Measurements from ENCODE around the gene SLC35E4.

The SLC35E4 gene

GRCh38 chr22:30596886-30597285, 38.7 kb upstream of the SLC35E4 start:
- DNase-seq (ENCODE audit: low read depth): no peak
- no peak overlapping the region for H3K4me3 ChIP-seq (ENCODE audit: low read length)
- no peak for TF ChIP-seq CTCF (IDR thresholded peaks at IDR 0.05; ENCODE audit: insufficient read depth, low read depth, low read length, missing control alignments)

GRCh38 chr22:30598986-30599385, 36.6 kb upstream of the SLC35E4 start:
- no peak for DNase-seq (ENCODE audit: low read depth)
- no peak for TF ChIP-seq CTCF (IDR thresholded peaks at IDR 0.05; ENCODE audit: insufficient read depth, low read depth, low read length, missing control alignments)
- H3K4me3 ChIP-seq (ENCODE audit: low read length): no peak overlapping the region

- TF ChIP-seq CTCF (IDR thresholded peaks at IDR 0.05; ENCODE audit: insufficient read depth, low read depth, low read length, missing control alignments): no peak
- no peak for DNase-seq (ENCODE audit: low read depth)
- H3K4me3 ChIP-seq (ENCODE audit: low read length): no peak overlapping the region
Observed at GRCh38 chr22:30600921-30601320, 34.7 kb upstream of the SLC35E4 start.

GRCh38 chr22:30601464-30601863, 34.1 kb upstream of the SLC35E4 start:
- no peak overlapping the region for H3K4me3 ChIP-seq (ENCODE audit: low read length)
- DNase-seq (ENCODE audit: low read depth): no peak
- TF ChIP-seq CTCF (IDR thresholded peaks at IDR 0.05; ENCODE audit: insufficient read depth, low read depth, low read length, missing control alignments): no peak

- no peak overlapping the region for H3K4me3 ChIP-seq (ENCODE audit: low read length)
- peak; percentile 54 for DNase-seq (ENCODE audit: low read depth)
- TF ChIP-seq CTCF (IDR thresholded peaks at IDR 0.05; ENCODE audit: insufficient read depth, low read depth, low read length, missing control alignments): peak; percentile 48
Observed at GRCh38 chr22:30602049-30602448, 33.5 kb upstream of the SLC35E4 start.

GRCh38 chr22:30603801-30604200, 31.8 kb upstream of the SLC35E4 start:
- no peak for TF ChIP-seq CTCF (IDR thresholded peaks at IDR 0.05; ENCODE audit: insufficient read depth, low read depth, low read length, missing control alignments)
- no peak for DNase-seq (ENCODE audit: low read depth)
- H3K4me3 ChIP-seq (ENCODE audit: low read length): no peak overlapping the region

- TF ChIP-seq CTCF (IDR thresholded peaks at IDR 0.05; ENCODE audit: insufficient read depth, low read depth, low read length, missing control alignments): no peak
- DNase-seq (ENCODE audit: low read depth): no peak
- no peak overlapping the region for H3K4me3 ChIP-seq (ENCODE audit: low read length)
Observed at GRCh38 chr22:30604723-30605122, 30.9 kb upstream of the SLC35E4 start.
